H9 (cell line): ENCODE measurements around the gene CCDC177. TPM values are rescaled to one million over a fixed set of nuclear protein-coding genes. Genes with fewer than 3 reads are reported as not detected.

ENCODE experiments used
- DNase-seq: peaks from one replicate; pipeline ENCODE4 v3.0.0-alpha.2; 2017
- H2AFZ ChIP-seq: one replicate; pipeline ENCODE4 v1.6.1; 2013; ENCODE audit warnings: mild to moderate bottlenecking, low read length, control low read depth, moderate library complexity
- H2AK5ac ChIP-seq: 2 replicates; pipeline ENCODE4 v1.6.1; 2013; ENCODE audit warnings: low read length, control low read depth, mixed read lengths; ENCODE audit not compliant: insufficient read length
- H2BK120ac ChIP-seq: one replicate; pipeline ENCODE4 v1.6.1; 2013; ENCODE audit warnings: low read depth, mild to moderate bottlenecking, low read length, control low read depth, inconsistent platforms; ENCODE audit not compliant: poor library complexity, severe bottlenecking
- H2BK12ac ChIP-seq: 2 replicates; pipeline ENCODE4 v1.6.1; 2013; ENCODE audit warnings: low read length, control low read depth, mixed read lengths, low read depth; ENCODE audit not compliant: insufficient read length
- H2BK15ac ChIP-seq: 2 replicates; pipeline ENCODE4 v1.6.1; 2013; ENCODE audit warnings: low read depth, low read length, control low read depth
- H2BK20ac ChIP-seq: one replicate; pipeline ENCODE4 v1.6.1; 2013; ENCODE audit warnings: low read depth, mild to moderate bottlenecking, low read length, control low read depth, inconsistent platforms; ENCODE audit not compliant: poor library complexity, severe bottlenecking
- H2BK5ac ChIP-seq: 2 replicates; pipeline ENCODE4 v1.6.1; 2013; ENCODE audit warnings: low read length, control low read depth, mixed read lengths; ENCODE audit not compliant: insufficient read length
- H3K14ac ChIP-seq: 2 replicates; pipeline ENCODE4 v1.6.1; 2013; ENCODE audit warnings: low read length, control low read depth; ENCODE audit not compliant: insufficient read depth
- H3K18ac ChIP-seq: 2 replicates; pipeline ENCODE4 v1.6.1; 2013; ENCODE audit warnings: low read depth, mild to moderate bottlenecking, mixed read lengths, low read length, control low read depth; ENCODE audit not compliant: insufficient read length
- H3K23ac ChIP-seq: 2 replicates; pipeline ENCODE4 v1.6.1; 2013; ENCODE audit warnings: low read length, control low read depth, mixed read lengths, low read depth; ENCODE audit not compliant: insufficient read length
- H3K23me2 ChIP-seq: 2 replicates; pipeline ENCODE4 v1.6.1; 2013; ENCODE audit warnings: low read depth, mild to moderate bottlenecking, mixed read lengths, low read length, control low read depth; ENCODE audit not compliant: insufficient read length, poor library complexity, severe bottlenecking
- H3K27ac ChIP-seq: 2 replicates; pipeline ENCODE4 v1.5.1; 2013; ENCODE audit warnings: low read length, control low read depth, mixed read lengths, low read depth; ENCODE audit not compliant: insufficient read length
- H3K27me3 ChIP-seq: 2 replicates; pipeline ENCODE4 v1.6.1; 2013; ENCODE audit warnings: low read length, control low read depth, inconsistent platforms; ENCODE audit not compliant: insufficient read depth
- H3K4ac ChIP-seq: 2 replicates; pipeline ENCODE4 v1.6.1; 2013; ENCODE audit warnings: low read depth, mild to moderate bottlenecking, control low read depth, inconsistent platforms, low read length, moderate library complexity
- H3K4me1 ChIP-seq: 2 replicates; pipeline ENCODE4 v1.6.1; 2013; ENCODE audit warnings: low read length, control low read depth, inconsistent platforms; ENCODE audit not compliant: insufficient read depth
- H3K4me2 ChIP-seq: 2 replicates; pipeline ENCODE4 v1.6.1; 2013; ENCODE audit warnings: low read length, control low read depth, mixed read lengths; ENCODE audit not compliant: insufficient read length, insufficient read depth
- H3K56ac ChIP-seq: 2 replicates; pipeline ENCODE4 v1.6.1; 2013; ENCODE audit warnings: low read depth, mild to moderate bottlenecking, mixed read lengths, low read length, control low read depth; ENCODE audit not compliant: insufficient read length
- H3K79me1 ChIP-seq: 2 replicates; pipeline ENCODE4 v1.6.1; 2013; ENCODE audit warnings: low read depth, mild to moderate bottlenecking, moderate library complexity, low read length, control low read depth, inconsistent platforms; ENCODE audit not compliant: insufficient read depth, poor library complexity, severe bottlenecking
- H3K79me2 ChIP-seq: 2 replicates; pipeline ENCODE4 v1.6.1; 2013; ENCODE audit warnings: low read length, control low read depth, inconsistent platforms; ENCODE audit not compliant: insufficient read depth
- H3K9ac ChIP-seq: 2 replicates; pipeline ENCODE4 v1.6.1; 2013; ENCODE audit warnings: low read length, control low read depth, mixed read lengths; ENCODE audit not compliant: insufficient read length; ENCODE audit errors: extremely low read depth
- H3K9me3 ChIP-seq: one replicate; pipeline ENCODE4 v1.6.1; 2013; ENCODE audit warnings: low read depth, low read length, inconsistent platforms; ENCODE audit not compliant: control insufficient read depth
- H3T11ph ChIP-seq: one replicate; pipeline ENCODE4 v1.6.1; 2013; ENCODE audit warnings: mild to moderate bottlenecking, low read length, control low read depth, inconsistent platforms
- H4K20me1 ChIP-seq: one replicate; pipeline ENCODE4 v1.6.1; 2013; ENCODE audit not compliant: control insufficient read depth, insufficient read length, insufficient read depth
- H4K5ac ChIP-seq: 2 replicates; pipeline ENCODE4 v1.6.1; 2013; ENCODE audit warnings: low read depth, mild to moderate bottlenecking, mixed read lengths, low read length, control low read depth; ENCODE audit not compliant: insufficient read length
- H4K8ac ChIP-seq: replicated peaks from 2 replicates; pipeline ENCODE4 v1.6.1; 2013; ENCODE audit warnings: low read length, control low read depth, mixed read lengths, low read depth; ENCODE audit not compliant: insufficient read length
- H4K91ac ChIP-seq: 2 replicates; pipeline ENCODE4 v1.6.1; 2013; ENCODE audit warnings: low read depth, mild to moderate bottlenecking, moderate library complexity, mixed read lengths, low read length, control low read depth; ENCODE audit not compliant: insufficient read length
- H3K27ac Mint-ChIP-seq, 3 experiments: 2 replicates in 2 of 3; 3 replicates in 1 of 3; pipeline ENCODE4 v1.8.0; 2020 to 2021; ENCODE audit warnings: mixed read lengths in 3 of 3, mild to moderate bottlenecking in 1 of 3, moderate library complexity in 1 of 3
- H3K27me3 Mint-ChIP-seq: 2 replicates; pipeline ENCODE4 v1.8.0; 2021; ENCODE audit warnings: low read depth, mild to moderate bottlenecking, moderate library complexity, mixed read lengths
- H3K36me3 Mint-ChIP-seq, 3 experiments: 2 replicates in 2 of 3; 3 replicates in 1 of 3; pipeline ENCODE4 v1.8.0; 2020 to 2021; ENCODE audit warnings: low read depth in 3 of 3, mixed read lengths in 3 of 3; ENCODE audit not compliant: insufficient read depth in 1 of 3
- H3K4me1 Mint-ChIP-seq, 2 experiments: 2 replicates each; pipeline ENCODE4 v1.8.0; 2020; ENCODE audit warnings: mixed read lengths in 2 of 2
- H3K4me3 Mint-ChIP-seq, 2 experiments: 2 replicates in 1 of 2; 3 replicates in 1 of 2; pipeline ENCODE4 v1.8.0; 2020 to 2021; ENCODE audit warnings: mild to moderate bottlenecking in 2 of 2, mixed read lengths in 2 of 2, moderate library complexity in 1 of 2
- H3K9me3 Mint-ChIP-seq, 2 experiments: 2 replicates in 1 of 2; 3 replicates in 1 of 2; pipeline ENCODE4 v1.8.0; 2020; ENCODE audit warnings: mild to moderate bottlenecking in 2 of 2, mixed read lengths in 2 of 2, moderate library complexity in 1 of 2
- WGBS: extraction: QIAGEN DNeasy Blood & Tissue Kit; methylation state at CpG from one replicate; pipeline ENCODE4 v1.1.7; 2013; ENCODE audit warnings: missing lambda C conversion rate, low lambda C conversion rate, mixed read lengths; ENCODE audit not compliant: insufficient read length; ENCODE audit errors: extremely low coverage; 5-methylcytosine and 5-hydroxymethylcytosine counted together
- total RNA-seq: library from RNA; stranded (reverse); gene quantifications from 2 replicates; pipeline ENCODE4 v1.2.1, GENCODE V29; 2021
- TF ChIP-seq, protein P1 (sequence below): fragments of 200-600 bp; sonication (generic); conservative IDR thresholded peaks from 3 replicates; pipeline ENCODE4 v1.8.0; 2021; ENCODE audit warnings: antibody characterized with exemption, mild to moderate bottlenecking

The CCDC177 gene
- total RNA-seq, 1 experiment from 2014 or later, result 6.1 TPM

DNA sequence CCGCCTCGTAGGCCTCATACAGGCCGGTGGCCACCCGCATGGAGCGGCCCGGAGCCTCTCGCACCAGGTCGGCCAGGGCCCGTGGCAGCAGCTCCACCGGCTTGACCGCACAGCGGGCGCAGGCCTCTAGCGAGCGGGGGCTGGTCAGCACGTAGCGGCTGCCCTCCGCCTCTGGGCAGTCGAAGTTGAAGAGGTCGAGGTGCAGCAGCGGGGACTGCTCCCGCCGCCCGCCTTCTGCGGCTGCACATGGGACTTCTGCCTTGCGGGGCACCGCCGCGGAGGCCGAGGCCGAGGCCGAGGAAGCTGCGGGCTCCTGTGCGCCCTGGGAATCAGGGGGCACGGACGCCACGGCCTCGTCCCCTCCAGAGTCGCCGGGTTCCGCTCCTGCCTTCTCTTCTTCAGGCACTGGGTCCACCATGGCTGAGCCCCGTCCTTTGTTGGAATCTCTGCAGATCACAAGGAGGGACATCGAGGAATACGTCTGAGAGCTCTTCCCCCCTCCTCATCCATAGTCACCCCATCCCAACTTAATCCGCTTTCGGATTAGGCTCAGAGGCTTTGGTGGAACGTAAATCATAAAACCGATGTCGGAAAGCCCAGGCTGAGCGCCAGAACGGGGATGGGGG, 1.4 kb downstream of the CCDC177 start:
- peak overlapping the region; percentile 69 for H3K4me2 ChIP-seq
- H3K36me3 Mint-ChIP-seq, result peaks cover 15 to 30% (median 19%) of the 10 kb centered on the region in 3 experiments
- H4K91ac ChIP-seq, result no peak overlapping the region
- no peaks in the 10 kb centered on the region for H4K20me1 ChIP-seq
- H2BK15ac ChIP-seq, result no peak overlapping the region
- no peak overlapping the region for H3K56ac ChIP-seq
- H3K4me3 Mint-ChIP-seq, result peak overlapping the region; percentile 78 to 89
- H3K14ac ChIP-seq, result no peak overlapping the region
- peaks cover 3 to 5% of the 10 kb centered on the region in 2 experiments for H3K4me1 Mint-ChIP-seq
- H3K27ac Mint-ChIP-seq, result peak overlapping the region in 2 of 3 experiments; percentile 76 to 91; a peak in 4 of 7 replicates
- H3K9me3 Mint-ChIP-seq, result peaks cover 0 to 2% of the 10 kb centered on the region in 2 experiments; a peak in 1 of 5 replicates
- no peak overlapping the region for H2BK12ac ChIP-seq
- H4K8ac ChIP-seq, result no peak overlapping the region
- H4K5ac ChIP-seq, result no peak overlapping the region
- H3K23me2 ChIP-seq, result peaks cover 3% of the 10 kb centered on the region
- no peak overlapping the region for H2AK5ac ChIP-seq
- no peak overlapping the region for H3T11ph ChIP-seq
- H3K9ac ChIP-seq, result no peak overlapping the region
- H3K27me3 ChIP-seq, result peaks cover 12% of the 10 kb centered on the region; the same call in 1 of the 2 replicates
- TF ChIP-seq, protein P1, sequence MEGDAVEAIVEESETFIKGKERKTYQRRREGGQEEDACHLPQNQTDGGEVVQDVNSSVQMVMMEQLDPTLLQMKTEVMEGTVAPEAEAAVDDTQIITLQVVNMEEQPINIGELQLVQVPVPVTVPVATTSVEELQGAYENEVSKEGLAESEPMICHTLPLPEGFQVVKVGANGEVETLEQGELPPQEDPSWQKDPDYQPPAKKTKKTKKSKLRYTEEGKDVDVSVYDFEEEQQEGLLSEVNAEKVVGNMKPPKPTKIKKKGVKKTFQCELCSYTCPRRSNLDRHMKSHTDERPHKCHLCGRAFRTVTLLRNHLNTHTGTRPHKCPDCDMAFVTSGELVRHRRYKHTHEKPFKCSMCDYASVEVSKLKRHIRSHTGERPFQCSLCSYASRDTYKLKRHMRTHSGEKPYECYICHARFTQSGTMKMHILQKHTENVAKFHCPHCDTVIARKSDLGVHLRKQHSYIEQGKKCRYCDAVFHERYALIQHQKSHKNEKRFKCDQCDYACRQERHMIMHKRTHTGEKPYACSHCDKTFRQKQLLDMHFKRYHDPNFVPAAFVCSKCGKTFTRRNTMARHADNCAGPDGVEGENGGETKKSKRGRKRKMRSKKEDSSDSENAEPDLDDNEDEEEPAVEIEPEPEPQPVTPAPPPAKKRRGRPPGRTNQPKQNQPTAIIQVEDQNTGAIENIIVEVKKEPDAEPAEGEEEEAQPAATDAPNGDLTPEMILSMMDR, result no peak
- no peaks in the 10 kb centered on the region for H3K79me1 ChIP-seq
- H3K27me3 Mint-ChIP-seq, result peaks cover 25% of the 10 kb centered on the region
- no CpG with 5 or more reads among the region's 51 CpGs for WGBS
- no peak overlapping the region for H3K4ac ChIP-seq
- H2AFZ ChIP-seq, result no peak overlapping the region
- H3K79me2 ChIP-seq, result no peaks in the 10 kb centered on the region
- H2BK120ac ChIP-seq, result no peak overlapping the region
- H3K9me3 ChIP-seq, result no peaks in the 10 kb centered on the region
- no peak overlapping the region for H3K27ac ChIP-seq
- H3K18ac ChIP-seq, result no peak overlapping the region
- no peak overlapping the region for H3K23ac ChIP-seq
- no peaks in the 10 kb centered on the region for H3K4me1 ChIP-seq
- DNase-seq, result no peak
- H2BK20ac ChIP-seq, result no peak overlapping the region
- no peak overlapping the region for H2BK5ac ChIP-seq
